SW 1271 (cell line): ENCODE results near the gene TBC1D20.
"Not testable (repeated sequence)": the region's sequence is repeated elsewhere in the genome, so short reads cannot be mapped to it uniquely, and the experiment has no call there.

Experiments used
- DNase-seq, 2 experiments: peaks; one replicate each; lab custom pipeline; 2025; lab: John Stamatoyannopoulos, UW

The TBC1D20 gene

DNA sequence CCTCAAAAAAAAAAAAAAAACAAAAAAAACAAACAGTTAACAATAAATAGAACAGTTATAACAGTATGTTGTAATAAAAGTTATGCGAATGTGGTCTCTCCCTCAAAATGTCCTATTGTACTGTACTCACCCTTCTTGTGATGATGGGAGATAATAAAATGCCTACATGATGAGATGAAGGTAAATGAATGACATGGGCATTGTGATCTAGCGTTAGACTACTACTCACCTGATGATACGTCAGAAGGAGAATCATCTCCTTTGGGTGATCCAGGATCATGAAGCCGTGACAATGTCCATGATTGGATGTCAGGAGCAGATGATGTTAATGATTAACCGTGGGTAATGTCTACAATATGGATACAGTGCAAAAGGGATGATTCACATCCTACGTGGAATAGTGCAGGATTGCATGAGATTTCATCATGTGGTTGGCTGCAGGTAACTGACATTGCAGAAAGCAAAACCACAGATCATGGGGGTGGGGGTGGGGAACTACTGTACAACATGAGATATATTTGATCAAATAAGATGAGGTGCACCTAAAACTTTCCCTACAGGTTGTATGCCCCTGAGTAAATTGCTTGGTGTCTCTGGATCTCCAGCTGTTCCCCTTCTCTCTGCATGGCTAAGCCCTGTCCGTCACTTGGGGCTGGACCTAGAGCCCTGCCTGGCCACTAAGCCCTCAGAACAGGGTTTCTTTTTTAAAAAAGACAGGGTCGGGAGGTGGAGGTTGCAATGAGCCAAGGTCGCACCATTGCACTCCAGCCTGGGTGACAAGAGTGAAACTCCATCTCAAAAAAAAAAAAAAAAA is 60.4 kb downstream of the TBC1D20 start:
- no peak for DNase-seq

DNA sequence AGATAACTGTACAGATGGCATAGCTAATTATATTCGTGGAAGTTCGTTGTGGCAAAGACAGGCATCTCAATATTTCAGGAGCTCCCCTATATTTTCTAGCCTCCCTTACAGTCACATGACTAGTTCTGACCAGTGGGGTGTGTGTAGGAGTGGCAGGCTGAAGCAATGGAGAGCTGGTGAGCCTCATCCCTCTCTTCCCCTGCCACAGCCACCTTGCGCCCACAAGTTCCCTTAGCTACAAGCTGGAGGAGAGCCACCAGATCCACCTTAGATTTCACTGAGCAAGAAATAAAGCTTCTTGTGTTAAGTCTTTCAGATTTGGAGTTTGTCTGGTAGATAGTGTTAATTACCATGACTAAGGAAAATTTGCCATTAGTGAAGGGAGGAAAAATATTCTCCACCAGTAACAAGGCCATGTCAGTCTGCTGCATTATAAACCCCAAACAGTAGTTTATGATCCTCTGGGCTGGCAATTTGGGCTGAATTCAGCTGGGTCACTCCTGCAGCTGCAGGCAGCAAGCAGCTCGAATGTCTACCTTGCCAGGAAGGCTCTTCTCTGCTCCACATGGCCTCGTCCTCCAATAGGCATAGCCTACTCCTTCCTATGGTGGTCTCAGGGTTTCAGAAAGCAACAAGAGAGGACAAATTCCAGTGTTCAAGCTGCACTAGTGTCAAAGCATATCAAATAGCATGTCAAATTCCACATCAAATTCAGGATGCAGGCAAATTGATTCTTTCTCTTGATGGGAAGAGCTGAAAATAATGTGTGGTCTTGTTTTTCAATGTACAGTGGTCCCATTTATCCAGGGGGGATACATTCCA is 61.7 kb downstream of the TBC1D20 start:
- no peak for DNase-seq

DNA sequence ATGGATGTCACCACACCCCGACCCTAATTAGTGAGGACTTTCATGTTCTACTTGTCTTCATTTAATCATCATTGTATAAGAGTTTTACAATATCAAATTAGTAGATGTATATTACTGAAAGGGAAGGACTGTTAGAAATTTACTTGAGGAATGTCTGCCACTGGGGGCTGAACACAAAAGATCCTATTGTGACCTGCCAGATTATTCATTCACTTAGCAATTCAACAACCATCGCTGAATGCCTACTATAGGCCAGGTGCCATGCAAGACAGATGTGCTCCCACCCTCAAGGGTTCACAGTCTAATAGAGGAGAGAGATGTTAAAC is 62.2 kb downstream of the TBC1D20 start:
- DNase-seq, result no peak

DNA sequence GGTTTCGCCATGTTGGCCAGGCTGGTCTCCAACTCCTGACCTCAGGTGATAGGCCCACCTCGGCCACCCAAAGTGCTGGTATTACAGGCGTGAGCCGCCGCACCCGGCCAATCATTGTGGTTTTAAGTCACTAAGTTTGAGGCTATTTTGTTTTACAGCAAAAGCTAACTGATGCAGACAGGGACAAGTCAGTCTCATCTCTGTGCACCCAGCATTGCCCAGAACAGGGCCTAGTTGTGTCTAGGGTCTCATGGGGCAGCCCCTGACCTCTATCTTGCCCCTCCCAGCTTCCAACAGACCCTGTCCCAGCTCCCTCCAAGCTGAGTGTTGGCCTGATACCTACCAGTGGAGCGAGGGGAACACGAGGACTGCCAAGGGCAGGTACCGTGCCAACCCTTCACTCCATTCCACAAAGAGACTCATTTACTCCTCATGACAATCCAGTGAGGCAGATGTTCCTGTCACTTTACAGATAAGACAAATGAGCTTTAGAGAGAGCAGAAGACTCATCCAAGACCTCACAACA is 63.1 kb downstream of the TBC1D20 start:
- DNase-seq, result no peak

DNA sequence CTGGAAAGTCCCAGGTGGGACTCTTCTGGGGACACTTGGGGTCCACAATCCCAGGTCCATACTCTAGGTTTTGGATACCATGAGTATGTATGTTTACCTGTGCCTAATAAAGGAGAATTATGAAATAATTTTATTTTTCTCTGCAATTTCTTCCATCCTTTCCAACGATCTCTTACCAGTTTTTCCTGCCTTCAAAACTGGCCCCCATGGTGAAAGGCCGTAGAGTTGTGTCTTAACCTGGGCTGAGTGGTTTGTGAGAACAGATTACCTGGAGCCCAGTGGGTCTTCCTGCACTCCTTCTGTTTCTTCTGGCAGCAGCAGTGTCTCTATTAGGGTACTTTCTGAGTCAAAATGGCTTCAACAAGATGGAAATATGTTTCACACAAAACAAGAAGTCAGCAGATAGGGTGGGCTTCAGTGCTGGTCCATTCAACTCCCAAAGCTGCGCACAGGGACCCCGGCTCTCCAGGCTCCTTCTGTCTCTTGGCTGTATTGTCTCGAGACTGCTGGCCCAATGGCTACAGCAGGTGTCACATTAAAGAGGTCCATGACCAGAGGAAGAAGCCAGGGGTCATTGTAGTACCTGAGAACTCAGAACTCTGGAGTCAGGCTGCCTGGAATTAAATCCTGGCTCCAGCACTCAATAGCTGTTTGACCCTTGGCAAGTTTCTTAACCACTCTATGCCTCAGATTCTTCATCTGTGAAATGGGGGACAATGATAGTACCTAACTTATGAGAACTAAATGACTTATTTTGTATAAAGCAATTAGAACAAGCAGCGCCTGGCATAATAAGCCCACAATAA is 64.7 kb downstream of the TBC1D20 start:
- DNase-seq, result no peak

DNA sequence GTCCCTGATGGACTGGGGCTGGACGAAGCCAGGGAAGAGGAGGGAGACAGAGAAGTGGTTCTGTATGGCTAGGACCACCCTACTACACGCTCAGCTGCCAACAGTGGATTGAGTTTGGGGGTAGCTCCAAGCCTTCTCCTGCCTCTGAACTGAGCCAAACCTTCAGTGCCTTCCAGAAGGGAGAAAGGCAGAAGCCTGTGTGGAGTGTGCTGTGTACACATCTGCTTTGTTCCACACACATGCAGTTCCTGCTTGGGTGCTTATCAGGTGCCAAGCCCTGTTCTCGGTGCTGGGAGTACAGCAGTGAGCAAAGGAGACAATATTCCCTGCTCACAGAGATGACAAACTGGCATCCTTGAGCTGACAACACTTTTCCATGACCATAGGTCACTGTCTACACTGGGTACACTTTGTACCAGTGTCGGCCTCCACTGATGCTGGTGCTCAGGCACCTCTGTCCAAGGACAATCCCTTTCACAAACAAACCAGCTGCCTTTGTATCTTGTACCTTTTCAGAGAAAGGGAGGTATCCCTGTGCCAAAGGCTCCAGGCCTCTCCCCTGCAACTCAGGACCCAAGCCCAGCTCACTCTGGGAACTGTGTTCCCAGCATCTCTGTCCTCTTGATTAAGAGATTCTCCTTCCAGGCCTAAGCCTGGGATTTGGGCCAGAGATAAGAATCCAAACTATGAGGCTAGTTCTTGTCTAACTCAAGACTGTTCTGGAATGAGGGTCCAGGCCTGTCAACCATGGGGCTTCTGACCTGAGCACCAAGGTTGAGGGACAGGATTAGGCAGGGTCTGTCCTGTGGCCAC is 65.5 kb downstream of the TBC1D20 start:
- DNase-seq, result no peak

DNA sequence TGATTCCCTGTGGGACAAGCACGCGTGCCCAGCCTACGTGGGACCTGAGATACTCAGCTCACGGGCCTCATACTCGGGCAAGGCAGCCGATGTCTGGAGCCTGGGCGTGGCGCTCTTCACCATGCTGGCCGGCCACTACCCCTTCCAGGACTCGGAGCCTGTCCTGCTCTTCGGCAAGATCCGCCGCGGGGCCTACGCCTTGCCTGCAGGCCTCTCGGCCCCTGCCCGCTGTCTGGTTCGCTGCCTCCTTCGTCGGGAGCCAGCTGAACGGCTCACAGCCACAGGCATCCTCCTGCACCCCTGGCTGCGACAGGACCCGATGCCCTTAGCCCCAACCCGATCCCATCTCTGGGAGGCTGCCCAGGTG is 66.1 kb downstream of the TBC1D20 start:
- no peak for DNase-seq

DNA sequence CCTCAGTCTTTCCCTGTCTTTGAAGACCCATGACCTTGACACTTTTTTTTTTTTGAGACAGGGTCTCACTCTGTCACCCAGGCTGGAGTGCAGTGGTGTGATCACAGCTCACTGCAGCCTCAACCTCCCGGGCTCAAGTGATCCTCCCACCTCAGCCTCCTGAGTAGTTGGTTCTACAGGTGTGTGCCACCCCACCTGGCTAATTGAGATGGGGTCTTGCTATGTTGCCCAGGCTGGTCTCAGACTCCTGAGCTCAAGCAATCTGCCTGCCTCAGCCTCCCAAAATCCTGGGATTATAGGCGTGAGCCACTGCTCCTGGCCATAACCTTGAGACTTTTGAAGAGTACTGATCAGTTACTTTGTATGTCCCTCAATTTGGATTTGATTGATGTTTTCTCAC is 69.0 kb downstream of the TBC1D20 start:
- DNase-seq, result not testable (repeated sequence)

DNA sequence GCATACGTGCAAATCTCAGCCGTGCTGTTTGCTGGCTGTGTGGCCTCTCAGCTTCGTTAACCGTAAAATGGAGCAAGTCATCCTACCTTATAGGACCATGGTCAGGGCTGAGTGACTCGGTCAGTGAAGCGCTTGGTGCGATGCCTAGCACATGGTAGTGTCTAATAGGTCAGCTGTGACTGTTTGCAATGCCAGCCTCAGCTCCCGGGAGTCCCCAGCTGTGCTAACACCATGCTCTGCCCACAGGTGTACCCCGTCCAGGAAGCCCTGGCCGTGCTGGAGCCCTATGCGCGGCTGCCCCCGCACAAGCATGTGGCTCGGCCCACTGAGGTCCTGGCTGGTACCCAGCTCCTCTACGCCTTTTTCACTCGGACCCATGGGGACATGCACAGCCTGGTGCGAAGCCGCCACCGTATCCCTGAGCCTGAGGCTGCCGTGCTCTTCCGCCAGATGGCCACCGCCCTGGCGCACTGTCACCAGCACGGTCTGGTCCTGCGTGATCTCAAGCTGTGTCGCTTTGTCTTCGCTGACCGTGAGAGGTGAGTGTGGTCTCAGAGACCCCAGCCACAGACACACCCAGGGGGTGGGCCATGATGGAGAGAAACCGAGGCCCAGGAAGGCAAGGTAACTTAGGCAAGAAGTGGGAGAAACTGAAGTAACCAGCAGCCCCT is 71.2 kb downstream of the TBC1D20 start:
- DNase-seq, result no peak

DNA sequence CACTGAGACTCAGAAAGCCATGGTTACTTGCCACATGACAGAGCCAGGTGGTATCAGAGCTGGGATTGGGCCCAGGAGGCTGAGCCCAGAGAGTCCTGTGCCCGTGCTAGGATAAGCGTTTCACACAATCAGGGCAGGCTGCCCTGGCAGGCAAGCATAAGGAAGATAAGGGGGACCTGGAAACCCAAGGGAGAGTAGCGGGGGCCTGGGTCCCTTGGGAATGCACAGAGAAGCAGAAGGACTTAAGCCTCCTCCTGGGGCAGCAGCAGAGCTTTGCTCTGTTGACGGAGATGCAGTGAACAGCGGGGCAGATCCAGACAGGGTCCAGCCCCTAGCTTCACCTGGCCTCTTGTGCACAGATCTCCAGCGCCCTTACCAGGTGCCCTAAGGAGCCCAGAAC is 73.1 kb downstream of the TBC1D20 start:
- no peak for DNase-seq

DNA sequence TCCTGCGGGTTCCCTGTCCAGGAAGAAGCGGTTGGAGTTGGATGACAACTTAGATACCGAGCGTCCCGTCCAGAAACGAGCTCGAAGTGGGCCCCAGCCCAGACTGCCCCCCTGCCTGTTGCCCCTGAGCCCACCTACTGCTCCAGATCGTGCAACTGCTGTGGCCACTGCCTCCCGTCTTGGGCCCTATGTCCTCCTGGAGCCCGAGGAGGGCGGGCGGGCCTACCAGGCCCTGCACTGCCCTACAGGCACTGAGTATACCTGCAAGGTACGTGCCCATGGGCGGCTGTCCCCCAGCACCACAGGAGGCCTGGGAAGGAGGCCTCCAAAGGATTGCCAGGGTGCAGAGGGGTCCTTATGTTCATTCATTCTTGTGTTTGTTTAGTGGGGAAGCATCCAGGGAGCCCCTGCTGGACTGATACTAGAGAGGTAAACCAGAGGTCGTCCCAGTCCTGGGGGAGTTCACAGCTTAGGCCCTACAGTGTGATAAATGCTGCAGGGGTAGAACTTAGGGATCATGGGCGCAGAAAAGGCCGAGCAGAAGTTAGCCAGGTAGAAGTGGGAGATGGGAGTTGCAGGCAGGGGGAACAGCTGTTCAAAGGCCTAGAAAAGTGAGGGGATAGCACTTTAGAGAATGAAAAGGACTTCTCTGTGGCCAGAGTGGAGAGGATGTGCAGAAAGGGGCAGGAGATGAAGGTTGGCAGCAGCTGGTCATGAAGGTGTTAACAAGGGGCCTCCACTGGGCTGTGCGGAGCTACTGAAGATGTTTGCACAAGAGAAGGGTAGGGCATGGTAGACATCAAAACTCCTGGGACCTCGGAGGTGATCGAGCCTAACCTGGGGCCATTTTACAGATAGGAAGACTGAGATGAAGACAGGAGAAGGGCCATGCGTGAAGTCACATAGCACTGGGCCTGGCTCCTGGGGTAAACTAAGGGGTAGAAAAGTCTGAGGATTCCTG is 74.0 kb downstream of the TBC1D20 start:
- no peak for DNase-seq

DNA sequence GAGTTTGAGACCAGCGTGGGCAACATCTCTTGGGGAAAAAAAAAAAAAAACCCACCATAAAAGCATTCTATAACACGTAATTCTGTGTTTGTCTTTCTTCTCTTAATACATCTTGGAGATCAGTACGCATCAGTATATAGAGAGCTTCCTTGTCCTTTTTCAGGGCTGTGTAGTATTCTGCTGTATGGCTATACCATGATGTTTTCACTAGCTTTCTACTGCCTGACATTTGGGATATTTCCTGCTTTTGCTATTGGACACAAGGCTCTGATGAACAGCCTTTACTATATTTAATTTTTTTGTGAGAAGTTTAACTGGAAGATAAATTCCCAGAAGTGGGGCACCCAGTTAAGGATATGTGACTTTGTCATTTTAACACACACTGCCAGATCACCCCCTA is 74.8 kb downstream of the TBC1D20 start:
- no peak for DNase-seq

DNA sequence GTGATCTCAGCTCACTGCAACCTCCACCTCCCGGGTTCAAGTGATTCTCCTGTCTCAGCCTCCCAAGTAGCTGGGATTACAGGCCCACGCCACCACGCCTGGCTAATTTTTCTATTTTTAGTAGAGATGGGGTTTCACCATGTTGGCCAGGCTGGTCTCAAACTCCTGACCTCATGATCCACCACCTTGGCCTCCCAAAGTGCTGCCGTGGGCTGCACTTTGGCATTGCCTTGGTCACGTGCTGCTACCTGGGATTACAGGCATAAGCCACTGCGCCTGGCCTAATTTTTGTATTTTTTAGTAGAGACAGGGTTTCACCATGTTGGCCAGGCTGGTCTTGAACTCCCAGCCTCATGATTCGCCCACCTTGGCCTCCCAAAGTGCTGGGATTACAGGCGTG is 75.7 kb downstream of the TBC1D20 start:
- DNase-seq, result not testable (repeated sequence)
